HEK293T (cell line): Measurements from ENCODE around the gene URGCP.

Experiments used
- CTCF ChIA-PET: fragments of 350-600 bp; formaldehyde crosslinking; extraction: SDS; loops from one replicate; lab custom pipeline; 2021; ENCODE audit warnings: antibody characterized with exemption, inconsistent platforms; lab: Yijun Ruan, JAX
- POLR2A ChIA-PET: fragments of 350-600 bp; formaldehyde crosslinking; extraction: SDS; loops from one replicate; lab custom pipeline; 2020; ENCODE audit warnings: antibody characterized with exemption, inconsistent platforms; lab: Yijun Ruan, JAX
- DNase-seq: peaks from one replicate; pipeline ENCODE4 v3.0.0; 2012; ENCODE audit warnings: mixed read lengths; ENCODE audit errors: extremely low spot score
- ARNT ChIP-seq: fragments of 450-650 bp; IDR thresholded peaks from 2 replicates; pipeline ENCODE4 v1.6.1; 2017; ENCODE audit warnings: mild to moderate bottlenecking
- BHLHE40 ChIP-seq: fragments of 450-650 bp; IDR thresholded peaks from 2 replicates; pipeline ENCODE4 v1.6.1; 2016; ENCODE audit warnings: mild to moderate bottlenecking, moderate library complexity, borderline replicate concordance
- CTBP1 ChIP-seq: fragments of 450-650 bp; IDR thresholded peaks from 2 replicates; pipeline ENCODE4 v1.6.1; 2016; ENCODE audit warnings: borderline replicate concordance
- ELF4 ChIP-seq: fragments of 450-650 bp; IDR thresholded peaks from 2 replicates; pipeline ENCODE4 v1.6.1; 2017; ENCODE audit warnings: antibody characterized with exemption
- FOXA1 ChIP-seq: fragments of 450-650 bp; IDR thresholded peaks from 2 replicates; pipeline ENCODE4 v1.6.1; 2016; ENCODE audit warnings: mild to moderate bottlenecking
- FOXK2 ChIP-seq: fragments of 450-650 bp; IDR thresholded peaks from 2 replicates; pipeline ENCODE4 v1.6.1; 2016; ENCODE audit warnings: mild to moderate bottlenecking
- FOXM1 ChIP-seq: fragments of 450-650 bp; IDR thresholded peaks from 2 replicates; pipeline ENCODE4 v1.6.1; 2017; ENCODE audit warnings: mild to moderate bottlenecking, borderline replicate concordance
- HDGF ChIP-seq: fragments of 450-650 bp; IDR thresholded peaks from 2 replicates; pipeline ENCODE4 v1.6.1; 2017; ENCODE audit warnings: antibody characterized with exemption, borderline replicate concordance
- L3MBTL2 ChIP-seq: fragments of 450-650 bp; conservative IDR thresholded peaks from 2 replicates; pipeline ENCODE4 v1.6.1; 2016; ENCODE audit warnings: mild to moderate bottlenecking
- LEF1 ChIP-seq: fragments of 450-650 bp; IDR thresholded peaks from 2 replicates; pipeline ENCODE4 v1.6.1; 2017; ENCODE audit warnings: mild to moderate bottlenecking, borderline replicate concordance
- NFRKB ChIP-seq: fragments of 450-650 bp; IDR thresholded peaks from 2 replicates; pipeline ENCODE4 v1.6.1; 2016; ENCODE audit warnings: mild to moderate bottlenecking, moderate library complexity
- PKNOX1 ChIP-seq: fragments of 450-650 bp; IDR thresholded peaks from 2 replicates; pipeline ENCODE4 v1.6.1; 2016
- SP1 ChIP-seq: fragments of 450-650 bp; IDR thresholded peaks from 2 replicates; pipeline ENCODE4 v1.6.1; 2017
- SUZ12 ChIP-seq: fragments of 450-650 bp; IDR thresholded peaks from 2 replicates; pipeline ENCODE4 v1.6.1; 2016; ENCODE audit warnings: mild to moderate bottlenecking
- TARDBP ChIP-seq: fragments of 450-650 bp; IDR thresholded peaks from 2 replicates; pipeline ENCODE4 v1.6.1; 2016
- ZNF384 ChIP-seq: fragments of 450-650 bp; IDR thresholded peaks from 2 replicates; pipeline ENCODE4 v1.6.1; 2016

Gene URGCP

GRCh38 chr7:43864126-43864525 is 42.3 kb downstream of the URGCP start:
- ChIA-PET CTCF (no interaction called here), POLR2A (no interaction called here)
- DNase-seq: no peak
- no peak for TF ChIP-seq FOXK2
- TF ChIP-seq FOXM1: no peak
- TF ChIP-seq ELF4: no peak
- TF ChIP-seq TARDBP: no peak
- TF ChIP-seq ZNF384: no peak
- TF ChIP-seq FOXA1: no peak
- TF ChIP-seq BHLHE40: no peak
- no peak for TF ChIP-seq NFRKB
- no peak for TF ChIP-seq LEF1
- TF ChIP-seq CTBP1: no peak
- TF ChIP-seq SUZ12: no peak
- TF ChIP-seq ARNT: no peak
- no peak for TF ChIP-seq SP1
- TF ChIP-seq PKNOX1: no peak

GRCh38 chr7:43856996-43857395 is 49.4 kb downstream of the URGCP start:
- POLR2A ChIA-PET: interaction anchor here (1.1 kb wide), 1 partner anchor 12 kb away, joined by 3 read pairs; the partner anchor contains the start of gene MRPS24
- TF ChIP-seq ARNT: no peak
- no peak for DNase-seq
- CTCF ChIA-PET: no interaction called here

- POLR2A ChIA-PET: interaction anchor here (1.1 kb wide), 1 partner anchor 13 kb away, joined by 3 read pairs; the partner anchor contains the start of gene MRPS24
- TF ChIP-seq L3MBTL2: no peak
- TF ChIP-seq FOXK2: no peak
- TF ChIP-seq SUZ12: no peak
- TF ChIP-seq HDGF: no peak
- TF ChIP-seq FOXM1: no peak
- no peak for TF ChIP-seq FOXA1
- no peak for TF ChIP-seq NFRKB
- TF ChIP-seq TARDBP: no peak
- TF ChIP-seq BHLHE40: no peak
- no peak for TF ChIP-seq ZNF384
- no peak for TF ChIP-seq SP1
- no peak for TF ChIP-seq ELF4
- TF ChIP-seq PKNOX1: no peak
- TF ChIP-seq LEF1: no peak
- TF ChIP-seq ARNT: no peak
- no peak for TF ChIP-seq CTBP1
- DNase-seq: no peak
- CTCF ChIA-PET: no interaction called here
Observed at GRCh38 chr7:43856316-43856715, 50.1 kb downstream of the URGCP start.

- ChIA-PET POLR2A (no interaction called here), CTCF (no interaction called here)
- no peak for DNase-seq
- TF ChIP-seq FOXK2: no peak
- no peak for TF ChIP-seq ELF4
- TF ChIP-seq ARNT: no peak
- TF ChIP-seq FOXM1: no peak
- no peak for TF ChIP-seq LEF1
- no peak for TF ChIP-seq FOXA1
- no peak for TF ChIP-seq PKNOX1
- TF ChIP-seq CTBP1: no peak
- no peak for TF ChIP-seq NFRKB
- TF ChIP-seq SUZ12: no peak
- no peak for TF ChIP-seq TARDBP
- TF ChIP-seq HDGF: no peak
Observed at GRCh38 chr7:43855176-43855575, 51.2 kb downstream of the URGCP start.

GRCh38 chr7:43851805-43852204 is 54.6 kb downstream of the URGCP start:
- POLR2A ChIA-PET: no interaction called here
- TF ChIP-seq LEF1 (no peak), ZNF384 (no peak), PKNOX1 (no peak), BHLHE40 (no peak), L3MBTL2 (no peak), SP1 (no peak), FOXK2 (no peak), HDGF (no peak), FOXM1 (no peak), ARNT (no peak), TARDBP (no peak), SUZ12 (no peak), NFRKB (no peak), ELF4 (no peak)
- CTCF ChIA-PET: interaction anchor here (0.7 kb wide), 1 partner anchor 240 kb away, joined by 3 read pairs; no protein-coding TSS in a partner anchor
- DNase-seq: no peak

GRCh38 chr7:43850348-43851116 is 55.9 kb downstream of the URGCP start:
- ChIA-PET CTCF (no interaction called here), POLR2A (no interaction called here)
- TF ChIP-seq CTBP1: no peak
- no peak for TF ChIP-seq NFRKB
- no peak for TF ChIP-seq SP1
- TF ChIP-seq ARNT: no peak
- TF ChIP-seq LEF1: no peak
- no peak for TF ChIP-seq HDGF
- TF ChIP-seq ZNF384: no peak
- no peak for TF ChIP-seq FOXA1
- TF ChIP-seq L3MBTL2: no peak
- TF ChIP-seq ELF4: no peak
- TF ChIP-seq FOXK2: no peak
- no peak for DNase-seq
